Measurements from ENCODE around the gene ABCG1.

Gene ABCG1

DNA sequence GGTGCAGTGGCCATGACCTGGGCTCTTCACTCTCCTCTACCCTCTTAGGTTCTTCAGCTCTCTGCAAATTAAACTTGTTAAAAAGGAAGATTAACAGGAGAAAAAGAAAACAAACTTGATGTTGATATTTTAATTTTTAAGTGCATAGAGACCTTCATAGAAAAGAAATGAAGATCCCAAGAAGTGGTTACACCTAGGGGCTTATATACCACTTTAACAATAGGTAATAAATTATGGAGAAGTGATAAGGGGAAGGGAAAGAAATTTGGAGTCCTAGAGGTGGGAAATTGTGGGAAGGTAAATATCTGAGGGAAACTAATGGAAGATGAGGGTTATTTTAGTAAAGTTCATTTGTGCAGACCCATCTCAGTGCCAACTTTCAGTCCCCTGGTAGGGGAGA, 112.7 kb downstream of the ABCG1 start:
- no peak for DNase-seq

DNA sequence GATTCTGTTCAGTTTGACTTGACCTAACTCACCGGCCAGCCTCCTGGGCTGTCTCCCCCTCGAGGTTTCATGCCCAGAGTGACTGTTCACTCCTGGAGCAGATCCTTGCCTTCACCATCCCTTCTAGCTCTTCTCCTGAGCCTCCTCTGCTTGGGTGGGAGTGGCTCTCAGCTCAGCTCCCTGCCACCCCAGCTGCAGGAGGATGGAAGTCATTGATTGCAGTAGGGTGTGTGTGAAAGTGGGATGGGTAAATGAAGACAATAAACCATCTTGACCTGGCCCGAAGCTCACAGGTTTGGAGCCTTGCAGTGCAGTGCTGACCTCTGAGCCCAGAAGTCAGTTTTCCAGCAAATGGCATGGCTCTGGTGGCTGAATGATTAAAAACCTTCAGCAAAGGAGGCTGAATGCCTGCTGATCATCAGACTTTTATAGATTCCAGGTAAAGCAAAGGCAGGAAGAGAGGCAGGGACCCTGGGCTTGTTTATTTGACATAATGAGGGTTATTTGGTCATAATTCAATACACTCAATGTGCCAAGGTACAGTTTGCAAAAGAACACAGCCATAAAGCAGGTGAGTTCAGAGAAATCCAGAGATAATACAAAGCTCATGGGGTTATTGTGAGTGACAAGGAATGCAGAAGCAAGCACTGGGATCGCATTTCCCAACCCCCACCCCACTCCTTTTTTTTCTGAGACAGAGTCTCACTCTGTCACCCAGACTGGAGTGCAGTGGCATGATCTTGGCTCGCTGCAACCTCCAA, 113.8 kb downstream of the ABCG1 start:
- DNase-seq: no peak

DNA sequence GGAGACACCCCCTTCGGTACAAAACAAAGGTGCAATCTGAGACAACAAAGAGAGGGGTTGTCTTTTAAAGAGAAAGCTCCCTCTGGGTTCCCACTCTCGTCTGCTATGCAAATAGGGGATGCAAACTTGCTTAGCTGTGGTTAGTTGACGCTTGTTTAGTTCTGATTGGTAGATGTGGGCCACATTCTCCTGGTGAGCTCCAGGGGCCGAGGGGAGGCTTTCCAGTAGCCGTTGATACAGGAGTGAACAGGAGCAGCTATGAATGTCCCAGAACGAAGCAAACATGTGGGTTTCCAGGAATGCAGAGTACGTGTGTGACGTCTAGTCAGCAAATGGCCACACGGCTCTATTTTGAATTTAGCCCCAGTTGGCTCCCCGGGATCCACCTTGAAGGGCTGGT, 117.1 kb downstream of the ABCG1 start:
- peak; percentile 37 for DNase-seq

DNA sequence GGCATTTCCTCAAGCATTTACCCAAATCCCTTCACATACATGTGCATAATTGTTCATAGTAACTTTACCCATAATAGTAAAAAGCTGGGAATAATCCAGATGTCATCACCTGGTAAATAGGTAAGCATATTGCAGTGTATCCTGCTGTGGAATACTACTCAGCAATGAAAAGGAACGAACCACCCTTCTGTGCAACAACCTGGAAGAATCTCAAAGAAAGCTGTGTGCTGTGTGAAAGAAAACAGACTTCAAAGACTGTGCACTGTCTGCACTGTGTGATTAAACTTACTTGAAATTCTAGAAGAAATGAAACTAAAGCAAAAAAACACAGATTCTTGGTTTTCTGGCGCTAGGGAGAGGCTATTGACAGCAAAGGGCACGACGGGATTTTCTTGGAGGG, 118.3 kb downstream of the ABCG1 start:
- DNase-seq: no peak

DNA sequence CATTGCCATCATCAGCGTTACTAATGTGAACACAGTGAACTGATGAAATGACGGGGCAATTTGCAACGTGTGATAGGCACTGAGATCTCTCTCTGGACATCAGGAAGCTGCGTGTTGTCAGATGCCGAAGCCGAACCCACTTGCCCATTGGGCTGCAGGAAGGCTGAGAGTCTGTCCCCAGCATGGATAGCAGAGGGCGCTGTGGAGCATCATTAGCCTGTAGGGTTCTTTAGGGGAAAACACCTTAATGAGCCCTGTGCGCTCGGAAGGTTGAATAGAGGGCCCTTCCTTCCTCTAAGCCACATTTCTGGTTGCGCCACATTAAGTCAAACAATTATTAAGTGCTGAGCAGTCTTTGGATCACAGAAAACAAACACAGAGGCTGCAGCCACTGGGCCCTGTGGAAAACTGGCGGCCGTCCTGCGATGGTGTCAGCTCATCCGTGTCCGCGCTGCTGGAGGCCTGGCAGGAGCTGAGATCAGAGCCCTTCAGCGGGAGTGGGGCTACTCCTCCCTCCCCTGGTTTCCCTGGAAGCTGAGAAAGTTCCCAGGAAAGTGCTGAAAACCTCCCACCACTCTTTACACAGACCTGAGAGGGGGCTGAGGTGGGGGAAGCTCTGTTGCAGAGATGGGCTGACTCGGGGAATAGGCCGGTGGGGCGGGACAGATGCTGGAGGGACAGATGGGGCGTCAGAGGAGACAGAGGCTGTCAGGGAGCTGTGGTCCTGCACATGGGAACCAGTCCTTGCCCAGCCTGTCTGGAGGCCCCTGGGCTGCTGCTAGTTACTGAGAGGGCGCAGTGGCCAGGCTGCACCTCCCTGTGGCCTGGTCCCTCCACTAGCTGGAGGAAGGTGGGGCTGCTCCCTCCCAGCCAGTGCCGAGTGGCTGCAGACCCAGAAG, 119.1 kb downstream of the ABCG1 start:
- DNase-seq: peak; percentile 90

DNA sequence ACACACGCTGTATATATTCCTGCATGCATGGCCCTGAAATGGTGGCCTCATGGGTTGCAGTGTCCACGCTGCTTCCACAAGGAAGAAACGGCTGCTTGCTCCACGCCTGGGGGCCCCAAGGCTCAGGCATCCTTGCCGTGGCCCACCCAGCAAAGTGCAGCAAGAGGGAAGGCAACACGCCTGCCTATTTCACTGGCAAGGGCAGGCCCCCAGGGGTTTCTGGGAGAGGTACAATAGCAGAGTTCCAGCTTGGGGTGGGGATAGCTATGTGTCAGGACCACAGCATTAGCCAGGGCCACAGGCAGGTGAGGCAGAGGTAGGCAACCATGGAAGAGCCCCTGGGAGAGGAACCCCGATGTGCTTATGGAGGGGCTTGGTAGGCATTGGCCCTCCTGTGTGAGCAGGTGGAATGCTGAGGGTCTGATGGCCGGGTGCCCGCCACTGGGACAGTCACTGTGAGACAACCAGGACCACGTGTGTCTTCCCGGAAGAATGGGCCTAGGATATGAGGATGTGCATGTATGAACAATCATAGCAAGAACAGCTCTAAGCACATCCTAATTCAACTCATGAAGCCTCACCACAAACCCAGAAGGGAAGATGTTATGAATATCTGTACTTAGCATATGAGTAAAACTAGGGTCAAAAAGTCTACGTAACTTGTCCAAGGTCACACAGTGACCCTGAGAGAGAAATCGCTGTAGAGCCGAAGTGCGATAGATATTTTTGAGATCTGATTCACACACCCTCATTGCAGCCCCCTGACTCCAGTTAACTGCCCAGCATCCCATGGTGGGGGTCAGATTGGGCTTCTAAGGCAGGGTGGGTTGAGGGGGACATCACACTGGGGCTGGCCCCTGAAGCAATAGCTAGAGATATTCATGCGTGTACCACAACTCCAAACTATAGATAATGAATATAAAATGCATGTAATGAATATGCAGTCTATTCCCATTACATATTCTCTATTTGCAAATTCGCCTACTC, 120.1 kb downstream of the ABCG1 start:
- DNase-seq: no peak

DNA sequence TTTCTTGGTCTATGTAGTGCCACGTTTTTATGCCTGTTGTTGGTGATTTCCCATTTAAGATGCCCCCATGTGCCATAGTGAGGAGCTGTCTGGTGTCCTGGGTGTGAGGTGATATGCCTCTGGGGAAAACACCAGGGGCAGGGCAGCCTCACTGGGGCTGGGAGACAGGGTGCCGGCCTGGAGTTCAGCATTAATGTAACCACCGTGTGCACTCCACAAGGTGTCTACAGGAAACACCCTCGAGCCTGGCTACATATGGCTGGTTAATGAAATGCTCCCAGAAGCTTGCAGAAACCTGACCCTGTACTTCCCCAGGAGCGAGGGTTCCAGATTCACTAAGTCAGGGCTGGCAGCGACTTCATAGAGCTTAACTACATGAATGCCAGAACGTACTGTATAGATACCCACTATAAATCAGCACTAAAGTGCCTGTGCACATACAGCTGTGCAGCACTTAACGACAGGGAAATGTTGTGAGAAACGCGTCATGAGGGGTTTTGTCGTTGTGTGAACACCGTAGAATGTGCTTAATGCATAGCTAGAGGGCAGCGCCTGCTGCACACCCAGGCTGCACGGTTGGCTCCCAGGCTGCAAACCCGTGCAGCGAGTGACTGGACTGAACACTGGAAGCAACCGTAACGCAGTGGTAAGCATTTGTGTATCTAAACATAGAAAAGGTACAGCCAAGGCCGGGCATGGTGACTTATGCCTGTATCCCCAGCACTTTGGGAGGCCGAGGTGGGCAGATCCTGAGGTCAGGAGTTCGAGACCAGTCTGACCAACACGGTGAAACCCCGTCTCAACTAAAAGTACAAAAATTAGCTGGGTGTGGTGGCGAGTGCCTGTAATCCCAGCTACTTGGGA, 121.5 kb downstream of the ABCG1 start:
- DNase-seq: no peak

DNA sequence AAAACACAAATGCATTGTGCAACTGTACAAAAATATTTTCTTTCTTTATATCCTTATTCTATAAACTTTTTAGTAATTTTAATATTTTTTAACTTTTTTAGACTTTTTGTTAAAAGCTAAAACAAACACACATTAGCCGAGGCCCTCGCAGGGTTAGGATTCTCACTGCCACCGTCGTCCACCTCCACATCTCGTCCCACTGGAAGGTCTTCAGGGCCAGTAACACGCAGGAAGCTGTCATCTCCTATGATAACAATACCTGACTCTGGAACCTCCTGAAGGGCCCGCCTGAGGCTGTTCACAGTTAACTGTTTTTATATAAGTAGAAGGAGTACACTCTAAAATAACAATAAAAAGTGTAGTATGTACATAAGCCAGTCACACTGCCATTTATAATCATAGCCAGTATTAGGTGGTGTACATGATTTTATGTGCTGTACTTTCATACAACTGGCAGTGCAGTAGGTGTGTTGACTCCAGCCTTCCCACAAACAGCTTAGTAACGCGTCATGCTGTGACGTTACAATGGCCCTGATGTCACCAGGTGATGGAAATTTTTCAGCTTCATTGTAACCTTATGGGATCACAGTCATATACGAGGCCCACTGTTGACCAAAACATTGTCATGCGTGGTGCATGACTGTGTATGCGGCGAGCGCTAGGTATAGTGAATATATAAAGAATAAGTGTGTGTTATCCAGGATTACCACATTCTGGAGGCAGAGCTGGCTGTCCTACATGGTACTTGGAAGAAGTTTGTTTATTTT, 123.0 kb downstream of the ABCG1 start:
- no peak for DNase-seq

DNA sequence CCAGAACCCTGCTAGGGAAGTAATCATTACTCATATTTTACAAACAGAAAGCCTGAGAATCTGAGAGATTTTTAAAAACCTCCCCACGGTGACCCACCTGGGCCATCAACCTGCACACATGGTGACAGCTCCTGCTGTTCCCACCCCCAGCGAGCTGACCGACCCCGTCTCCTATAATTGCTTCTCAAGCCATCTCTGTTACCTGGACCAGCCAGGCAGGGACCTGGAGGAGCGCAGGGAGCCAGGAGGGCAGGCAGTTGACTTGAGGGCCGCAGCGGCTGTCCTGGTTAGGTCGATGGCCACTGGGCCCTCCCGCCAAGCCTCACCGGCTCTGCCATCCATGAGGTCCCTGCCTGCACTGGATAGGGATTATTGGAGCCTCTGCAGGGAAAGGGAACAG, 124.2 kb downstream of the ABCG1 start:
- DNase-seq: no peak

DNA sequence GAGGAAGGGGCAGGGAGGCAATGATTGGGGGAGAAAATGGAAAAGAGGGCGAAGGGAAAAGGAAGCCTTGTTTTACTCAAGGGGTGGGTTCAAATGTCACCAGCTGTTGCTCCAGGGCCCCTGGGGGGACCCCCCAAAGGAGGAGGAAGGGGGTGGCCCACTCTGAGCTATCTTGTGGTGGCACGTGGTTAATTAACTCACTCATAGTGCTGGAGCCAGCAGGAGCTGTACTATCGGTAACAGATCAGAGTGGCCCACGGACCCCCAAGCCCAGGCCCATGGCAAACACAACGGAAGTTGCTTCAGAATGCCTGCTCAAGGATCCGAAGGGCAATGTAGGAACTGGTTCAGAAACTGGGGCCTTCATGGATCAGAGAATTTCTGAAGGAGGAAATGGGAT, 124.6 kb downstream of the ABCG1 start:
- DNase-seq: no peak

DNA sequence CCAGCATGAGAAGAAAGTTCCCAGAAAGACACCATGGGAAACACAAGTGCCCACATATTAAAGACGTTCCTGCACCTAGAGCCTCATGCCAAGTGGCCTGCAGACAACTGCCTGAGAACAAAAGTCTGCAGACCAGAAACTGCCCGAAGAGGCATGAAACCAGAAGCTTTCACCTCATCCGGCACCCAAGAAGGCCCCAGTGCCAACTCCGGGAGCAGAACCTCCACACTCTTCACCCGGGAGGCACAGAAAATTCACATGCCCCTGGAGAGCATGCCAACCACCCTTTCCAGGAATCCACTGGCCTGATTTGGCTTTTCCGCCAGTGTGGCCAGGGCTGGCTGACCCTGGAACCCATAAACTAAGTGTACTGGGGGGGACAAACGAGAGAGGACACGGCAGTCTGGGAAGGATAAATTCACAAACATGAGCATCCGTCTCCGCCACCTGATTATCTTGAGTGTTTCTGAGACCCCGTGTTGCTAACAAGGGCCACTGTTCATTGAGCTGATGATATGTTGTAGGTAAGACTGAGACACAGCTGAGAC, 125.1 kb downstream of the ABCG1 start:
- DNase-seq: no peak

DNA sequence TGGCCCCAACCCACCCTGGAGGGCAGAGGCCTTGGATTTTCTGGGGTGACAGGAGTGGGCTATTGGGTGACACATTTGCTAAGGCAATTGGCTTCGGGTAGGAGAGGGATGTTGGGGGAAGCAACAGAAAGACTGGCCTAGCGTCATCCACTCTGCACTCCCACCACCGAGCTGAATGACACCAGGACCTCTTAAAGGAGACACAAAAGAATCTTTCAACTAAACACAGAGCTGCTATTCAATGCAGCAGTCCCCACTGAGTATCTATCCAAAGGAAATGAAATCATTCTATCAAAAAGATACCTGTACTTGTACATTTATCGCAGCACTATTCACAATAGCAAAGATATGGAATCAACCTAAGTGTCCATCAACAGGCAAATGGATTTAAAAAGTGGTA, 125.7 kb downstream of the ABCG1 start:
- no peak for DNase-seq

DNA sequence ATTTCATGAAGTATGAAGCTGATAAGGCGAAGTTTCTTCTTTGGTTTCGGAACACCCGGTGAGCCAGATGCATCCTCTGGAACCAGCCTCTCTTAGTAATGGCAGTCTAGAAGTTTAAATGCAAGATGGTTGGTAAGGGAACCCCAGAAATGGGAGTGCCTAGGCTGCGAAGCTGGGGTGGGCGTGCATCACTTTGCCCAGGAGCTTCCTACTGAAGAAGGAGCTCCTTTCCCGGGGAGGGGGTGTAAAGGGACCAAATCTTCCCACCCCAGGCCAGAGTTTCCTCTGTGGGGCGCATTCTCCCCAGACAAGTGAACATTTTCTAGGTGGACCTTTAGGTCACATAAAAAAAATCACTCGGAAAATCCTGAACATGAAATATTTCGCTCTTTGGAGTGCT, 127.5 kb downstream of the ABCG1 start:
- no peak for DNase-seq

Measured in eye (tissue), 1 donor.